Astrocyte (in vitro differentiated cells and primary cell): ENCODE results near the gene RAPGEF6.

ENCODE experiments used
- EZH2 ChIP-seq: IDR thresholded peaks from 2 replicates; pipeline ENCODE4 v1.6.1; 2012; ENCODE audit warnings: mild to moderate bottlenecking, low read length, inconsistent platforms; ENCODE audit not compliant: insufficient read depth
- TF ChIP-seq, protein P1 (sequence below): IDR thresholded peaks from 2 replicates; pipeline ENCODE4 v1.5.1; 2011; ENCODE audit warnings: low read depth, mild to moderate bottlenecking, inconsistent platforms, low read length, moderate library complexity; ENCODE audit not compliant: insufficient read depth

DNA sequence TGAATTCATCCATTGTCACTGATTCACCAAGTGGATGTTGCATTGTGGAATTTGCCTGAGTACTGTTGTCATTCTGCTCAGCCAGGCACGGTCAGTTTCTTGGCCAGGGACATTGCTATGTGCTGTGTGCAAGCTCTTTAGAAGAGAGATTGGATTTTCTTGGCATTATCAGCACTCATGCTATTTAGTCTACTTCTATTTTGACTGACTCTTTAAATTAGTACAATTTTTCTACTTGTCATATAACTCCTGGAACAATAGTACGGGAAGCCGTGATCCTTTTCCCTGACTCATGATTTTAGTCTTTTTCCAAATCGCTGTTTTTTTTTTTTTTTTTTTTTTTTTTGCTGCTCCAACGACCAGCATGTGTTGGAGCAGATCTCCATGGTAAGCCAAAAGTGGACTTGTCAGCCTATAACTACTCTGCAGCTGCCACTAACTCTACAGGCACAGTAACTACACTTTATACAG, 241.5 kb downstream of the RAPGEF6 start:
- TF ChIP-seq, protein P1, sequence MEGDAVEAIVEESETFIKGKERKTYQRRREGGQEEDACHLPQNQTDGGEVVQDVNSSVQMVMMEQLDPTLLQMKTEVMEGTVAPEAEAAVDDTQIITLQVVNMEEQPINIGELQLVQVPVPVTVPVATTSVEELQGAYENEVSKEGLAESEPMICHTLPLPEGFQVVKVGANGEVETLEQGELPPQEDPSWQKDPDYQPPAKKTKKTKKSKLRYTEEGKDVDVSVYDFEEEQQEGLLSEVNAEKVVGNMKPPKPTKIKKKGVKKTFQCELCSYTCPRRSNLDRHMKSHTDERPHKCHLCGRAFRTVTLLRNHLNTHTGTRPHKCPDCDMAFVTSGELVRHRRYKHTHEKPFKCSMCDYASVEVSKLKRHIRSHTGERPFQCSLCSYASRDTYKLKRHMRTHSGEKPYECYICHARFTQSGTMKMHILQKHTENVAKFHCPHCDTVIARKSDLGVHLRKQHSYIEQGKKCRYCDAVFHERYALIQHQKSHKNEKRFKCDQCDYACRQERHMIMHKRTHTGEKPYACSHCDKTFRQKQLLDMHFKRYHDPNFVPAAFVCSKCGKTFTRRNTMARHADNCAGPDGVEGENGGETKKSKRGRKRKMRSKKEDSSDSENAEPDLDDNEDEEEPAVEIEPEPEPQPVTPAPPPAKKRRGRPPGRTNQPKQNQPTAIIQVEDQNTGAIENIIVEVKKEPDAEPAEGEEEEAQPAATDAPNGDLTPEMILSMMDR = no peak
- no peak for TF ChIP-seq EZH2
